ACC112 (cell line): ENCODE results near the gene RNASE13.

ENCODE experiments used
- H2AFZ ChIP-seq: fragments of 200-600 bp; sonication (generic); one replicate; pipeline ENCODE4 v1.6.0; 2017; ENCODE audit warnings: antibody characterized with exemption, low read length; ENCODE audit not compliant: unreplicated experiment
- H3K27ac ChIP-seq: fragments of 200-600 bp; sonication (generic); 2 replicates; pipeline ENCODE4 v1.5.1; 2014; ENCODE audit warnings: low read depth, mild to moderate bottlenecking, antibody characterized with exemption, low read length, moderate library complexity
- H3K27me3 ChIP-seq: fragments of 200-600 bp; sonication (generic); 2 replicates; pipeline ENCODE4 v1.6.1; 2014; ENCODE audit warnings: mild to moderate bottlenecking, antibody characterized with exemption, low read length, moderate library complexity, mixed read lengths; ENCODE audit not compliant: insufficient read depth
- H3K36me3 ChIP-seq: fragments of 200-600 bp; sonication (generic); 2 replicates; pipeline ENCODE4 v1.6.1; 2016; ENCODE audit warnings: mild to moderate bottlenecking, antibody characterized with exemption, low read length, moderate library complexity, mixed read lengths; ENCODE audit not compliant: insufficient read depth
- H3K4me1 ChIP-seq: fragments of 200-600 bp; sonication (generic); one replicate; pipeline ENCODE4 v1.6.1; 2016; ENCODE audit warnings: low read length, mixed read lengths; ENCODE audit not compliant: insufficient read depth, unreplicated experiment, control insufficient read depth
- H3K4me3 ChIP-seq: fragments of 200-600 bp; sonication (generic); 2 replicates; pipeline ENCODE4 v1.5.1; 2014; ENCODE audit warnings: mild to moderate bottlenecking, low read depth, low read length
- H3K79me2 ChIP-seq: fragments of 200-600 bp; sonication (generic); one replicate; pipeline ENCODE4 v1.6.0; 2016; ENCODE audit warnings: low read length; ENCODE audit not compliant: control insufficient read depth, unreplicated experiment, insufficient read depth

Gene RNASE13

GRCh38 chr14:21072781-21073339 lies 38.3 kb upstream of the RNASE13 start:
- Histone ChIP-seq H3K36me3 (peaks cover 10% of the 10 kb centered on the region; the same call in 1 of the 2 replicates), H3K27ac (peak overlapping the region; percentile 80), H2AFZ (no peak overlapping the region), H3K79me2 (peaks cover 4% of the 10 kb centered on the region), H3K4me3 (peak overlapping the region; percentile 92), H3K4me1 (peaks cover 26% of the 10 kb centered on the region), H3K27me3 (no peaks in the 10 kb centered on the region)

GRCh38 chr14:21072031-21072473 lies 37.4 kb upstream of the RNASE13 start:
- Histone ChIP-seq H3K36me3 (peaks cover 10% of the 10 kb centered on the region; the same call in 1 of the 2 replicates), H3K79me2 (peaks cover 4% of the 10 kb centered on the region), H3K27ac (peak overlapping the region; percentile 80), H3K4me3 (peak overlapping the region; percentile 92), H2AFZ (no peak overlapping the region), H3K27me3 (no peaks in the 10 kb centered on the region), H3K4me1 (peaks cover 26% of the 10 kb centered on the region)

- Histone ChIP-seq H3K27ac (peak overlapping the region; percentile 80), H3K4me1 (peaks cover 26% of the 10 kb centered on the region), H2AFZ (no peak overlapping the region), H3K4me3 (peak overlapping the region; percentile 92), H3K79me2 (peaks cover 4% of the 10 kb centered on the region), H3K36me3 (peaks cover 7% of the 10 kb centered on the region; the same call in 1 of the 2 replicates), H3K27me3 (no peaks in the 10 kb centered on the region)
These were observed 36.8 kb upstream of the RNASE13 start for GRCh38 chr14:21071225-21072030.

- peak overlapping the region; percentile 80 for H3K27ac ChIP-seq
- peak overlapping the region; percentile 92 for H3K4me3 ChIP-seq
- peaks cover 26% of the 10 kb centered on the region for H3K4me1 ChIP-seq
- H3K79me2 ChIP-seq = peaks cover 4% of the 10 kb centered on the region
- H3K27me3 ChIP-seq = no peaks in the 10 kb centered on the region
- peaks cover 4% of the 10 kb centered on the region; the same call in 1 of the 2 replicates for H3K36me3 ChIP-seq
- H2AFZ ChIP-seq = peak overlapping the region; percentile 61
These were observed 36.1 kb upstream of the RNASE13 start for GRCh38 chr14:21070610-21071224.

GRCh38 chr14:21070083-21070609 lies 35.5 kb upstream of the RNASE13 start, which contains the start of gene ARHGEF40:
TSS of gene ARHGEF40 (plus strand) at chr14:21070304. CDS start at chr14:21070397, 93 bp downstream.
- Histone ChIP-seq H3K4me1 (peaks cover 26% of the 10 kb centered on the region), H3K27ac (peak within 1 kb of the TSS; percentile 80), H3K36me3 (peaks cover 4% of the 10 kb centered on the region; the same call in 1 of the 2 replicates), H3K79me2 (peaks cover 4% of the 10 kb centered on the region), H2AFZ (peak within 1 kb of the TSS; percentile 73), H3K27me3 (no peaks in the 10 kb centered on the region), H3K4me3 (peak within 1 kb of the TSS; percentile 92)

GRCh38 chr14:21069388-21070082 lies 34.9 kb upstream of the RNASE13 start:
- Histone ChIP-seq H3K36me3 (peaks cover under 1% of the 10 kb centered on the region; the same call in 1 of the 2 replicates), H3K4me1 (peaks cover 26% of the 10 kb centered on the region), H3K27me3 (no peaks in the 10 kb centered on the region), H3K79me2 (peaks cover 4% of the 10 kb centered on the region), H3K4me3 (peak overlapping the region; percentile 92), H2AFZ (peak overlapping the region; percentile 73), H3K27ac (peak overlapping the region; percentile 54)

GRCh38 chr14:21068521-21069387 lies 34.1 kb upstream of the RNASE13 start:
- H3K27me3 ChIP-seq = no peaks in the 10 kb centered on the region
- peaks cover 26% of the 10 kb centered on the region for H3K4me1 ChIP-seq
- H3K27ac ChIP-seq = peak overlapping the region; percentile 54; the same call in 1 of the 2 replicates
- no peaks in the 10 kb centered on the region for H3K36me3 ChIP-seq
- peak overlapping the region; percentile 73 for H2AFZ ChIP-seq
- H3K4me3 ChIP-seq = peak overlapping the region; percentile 92
- peaks cover 4% of the 10 kb centered on the region for H3K79me2 ChIP-seq

GRCh38 chr14:21066882-21067502 lies 32.4 kb upstream of the RNASE13 start:
- Histone ChIP-seq H3K4me1 (peaks cover 25% of the 10 kb centered on the region), H2AFZ (no peak overlapping the region), H3K27me3 (no peaks in the 10 kb centered on the region), H3K79me2 (peaks cover 4% of the 10 kb centered on the region), H3K27ac (no peak overlapping the region), H3K36me3 (no peaks in the 10 kb centered on the region), H3K4me3 (no peak overlapping the region)

GRCh38 chr14:21063479-21063878 lies 28.9 kb upstream of the RNASE13 start:
- Histone ChIP-seq H2AFZ (no peak overlapping the region), H3K4me1 (peaks cover 10% of the 10 kb centered on the region), H3K36me3 (no peaks in the 10 kb centered on the region)

More at GRCh38 chr14:21063479-21063878, 28.9 kb upstream of the RNASE13 start:
- Histone ChIP-seq H3K27me3 (peaks cover 8% of the 10 kb centered on the region; the same call in 1 of the 2 replicates), H3K27ac (no peak overlapping the region), H3K4me3 (no peak overlapping the region), H3K79me2 (no peaks in the 10 kb centered on the region)
